Stimulated activated naive CD4-positive, alpha-beta T cell treated with Interleukin-2 at 50 U/mL for 16 hours (primary cell): Measurements from ENCODE around the gene ARHGAP15.

ENCODE experiments used
- DNase-seq: peaks from one replicate; lab custom pipeline; 2025; lab: John Stamatoyannopoulos, UW

Gene ARHGAP15

GRCh38 chr2:143144813-143145455 is 15.7 kb downstream of the ARHGAP15 start:
- no peak for DNase-seq

GRCh38 chr2:143146366-143146765 is 17.1 kb downstream of the ARHGAP15 start:
- no peak for DNase-seq

GRCh38 chr2:143146815-143147530 is 17.8 kb downstream of the ARHGAP15 start:
- no peak for DNase-seq

- DNase-seq, result no peak
Observed at GRCh38 chr2:143148011-143148410, 18.8 kb downstream of the ARHGAP15 start.

GRCh38 chr2:143148757-143149156 is 19.5 kb downstream of the ARHGAP15 start:
- DNase-seq, result no peak

GRCh38 chr2:143150287-143150686 is 21.1 kb downstream of the ARHGAP15 start:
- DNase-seq, result no peak

- DNase-seq, result no peak
Observed at GRCh38 chr2:143151111-143151752, 22.0 kb downstream of the ARHGAP15 start.

- no peak for DNase-seq
Observed at GRCh38 chr2:143152219-143152618, 23.0 kb downstream of the ARHGAP15 start.

- DNase-seq, result no peak
Observed at GRCh38 chr2:143152637-143153036, 23.4 kb downstream of the ARHGAP15 start.

- no peak for DNase-seq
Observed at GRCh38 chr2:143155661-143156060, 26.4 kb downstream of the ARHGAP15 start.

- no peak for DNase-seq
Observed at GRCh38 chr2:143157001-143157400, 27.8 kb downstream of the ARHGAP15 start.

GRCh38 chr2:143157418-143157817 is 28.2 kb downstream of the ARHGAP15 start:
- DNase-seq, result no peak

- DNase-seq, result no peak
Observed at GRCh38 chr2:143158098-143158497, 28.9 kb downstream of the ARHGAP15 start.

GRCh38 chr2:143158551-143159485 is 29.6 kb downstream of the ARHGAP15 start:
- DNase-seq, result no peak

GRCh38 chr2:143159486-143159840 is 30.2 kb downstream of the ARHGAP15 start:
- DNase-seq, result no peak

- DNase-seq, result no peak
Observed at GRCh38 chr2:143160732-143161707, 31.8 kb downstream of the ARHGAP15 start.

GRCh38 chr2:143162123-143162837 is 33.1 kb downstream of the ARHGAP15 start:
- peak; percentile 52 for DNase-seq

- DNase-seq, result no peak
Observed at GRCh38 chr2:143162997-143163396, 33.8 kb downstream of the ARHGAP15 start.

- DNase-seq, result no peak
Observed at GRCh38 chr2:143163499-143163898, 34.3 kb downstream of the ARHGAP15 start.

- no peak for DNase-seq
Observed at GRCh38 chr2:143165291-143165690, 36.1 kb downstream of the ARHGAP15 start.
